Lower lobe of right lung (tissue), 2 donors: Measurements from ENCODE around the gene HEATR1. TPM values are rescaled to one million over a fixed set of nuclear protein-coding genes. Genes with fewer than 3 reads are reported as not detected.

ENCODE experiments used
- ATAC-seq, 2 donors: fragments of 200-7000 bp; cut with Tn5 transposase; one replicate each; pipeline ENCODE4 v1.9.1; 2020 to 2022; ENCODE audit warnings: mild to moderate bottlenecking in 2 of 2, moderate library complexity in 2 of 2
- DNase-seq: peaks from one replicate; pipeline ENCODE4 v3.0.0-alpha.2; 2020
- H3K27ac ChIP-seq: fragments of 200-600 bp; one replicate; pipeline ENCODE4 v1.8.0; 2022
- H3K27me3 ChIP-seq: fragments of 200-600 bp; one replicate; pipeline ENCODE4 v1.8.0; 2022; ENCODE audit warnings: low read depth
- H3K36me3 ChIP-seq: fragments of 200-600 bp; one replicate; pipeline ENCODE4 v1.8.0; 2022; ENCODE audit warnings: mild to moderate bottlenecking
- H3K4me1 ChIP-seq: fragments of 200-600 bp; one replicate; pipeline ENCODE4 v1.8.0; 2022
- H3K4me3 ChIP-seq: fragments of 200-600 bp; one replicate; pipeline ENCODE4 v1.8.0; 2022; ENCODE audit warnings: mild to moderate bottlenecking
- H3K9me3 ChIP-seq: fragments of 200-600 bp; one replicate; pipeline ENCODE4 v1.8.0; 2022
- intact Hi-C: fragments of 100-400 bp; cut with DNase I; formaldehyde crosslinking; loops from one replicate; pipeline ENCODE4 v1.11.0; 2022
- total RNA-seq: library from RNA; stranded (reverse); fragmentation: NEBNext Ultra II Directional; extraction: Animal tissue kit (Norgen Biotek cat#: 25700); gene quantifications from one replicate; pipeline ENCODE4 v1.2.1, GENCODE V29; 2021
- TF ChIP-seq, protein P1 (sequence below): fragments of 200-600 bp; IDR thresholded peaks from one replicate; pipeline ENCODE4 v1.8.0; 2022; ENCODE audit warnings: antibody characterized with exemption, mild to moderate bottlenecking
- donor health status: DM: no; HTN: yes; CAD: no; lungs with severe emphysema.

Gene HEATR1
- total RNA-seq, 1 donor from 2014 or later, result 24.4 TPM

- TF ChIP-seq, protein P1, sequence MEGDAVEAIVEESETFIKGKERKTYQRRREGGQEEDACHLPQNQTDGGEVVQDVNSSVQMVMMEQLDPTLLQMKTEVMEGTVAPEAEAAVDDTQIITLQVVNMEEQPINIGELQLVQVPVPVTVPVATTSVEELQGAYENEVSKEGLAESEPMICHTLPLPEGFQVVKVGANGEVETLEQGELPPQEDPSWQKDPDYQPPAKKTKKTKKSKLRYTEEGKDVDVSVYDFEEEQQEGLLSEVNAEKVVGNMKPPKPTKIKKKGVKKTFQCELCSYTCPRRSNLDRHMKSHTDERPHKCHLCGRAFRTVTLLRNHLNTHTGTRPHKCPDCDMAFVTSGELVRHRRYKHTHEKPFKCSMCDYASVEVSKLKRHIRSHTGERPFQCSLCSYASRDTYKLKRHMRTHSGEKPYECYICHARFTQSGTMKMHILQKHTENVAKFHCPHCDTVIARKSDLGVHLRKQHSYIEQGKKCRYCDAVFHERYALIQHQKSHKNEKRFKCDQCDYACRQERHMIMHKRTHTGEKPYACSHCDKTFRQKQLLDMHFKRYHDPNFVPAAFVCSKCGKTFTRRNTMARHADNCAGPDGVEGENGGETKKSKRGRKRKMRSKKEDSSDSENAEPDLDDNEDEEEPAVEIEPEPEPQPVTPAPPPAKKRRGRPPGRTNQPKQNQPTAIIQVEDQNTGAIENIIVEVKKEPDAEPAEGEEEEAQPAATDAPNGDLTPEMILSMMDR, result no peak
- no peaks in the 10 kb centered on the region for H3K27me3 ChIP-seq
- H3K4me1 ChIP-seq, result no peaks in the 10 kb centered on the region
- H3K4me3 ChIP-seq, result no peak overlapping the region
- ATAC-seq (no peak), DNase-seq (no peak)
- intact Hi-C loops, result no loop called here
- H3K27ac ChIP-seq, result no peak overlapping the region
- no peaks in the 10 kb centered on the region for H3K9me3 ChIP-seq
- H3K36me3 ChIP-seq, result no peaks in the 10 kb centered on the region
Measured at GRCh38 chr1:236636017-236636416, 31.7 kb upstream of the HEATR1 start.

DNA sequence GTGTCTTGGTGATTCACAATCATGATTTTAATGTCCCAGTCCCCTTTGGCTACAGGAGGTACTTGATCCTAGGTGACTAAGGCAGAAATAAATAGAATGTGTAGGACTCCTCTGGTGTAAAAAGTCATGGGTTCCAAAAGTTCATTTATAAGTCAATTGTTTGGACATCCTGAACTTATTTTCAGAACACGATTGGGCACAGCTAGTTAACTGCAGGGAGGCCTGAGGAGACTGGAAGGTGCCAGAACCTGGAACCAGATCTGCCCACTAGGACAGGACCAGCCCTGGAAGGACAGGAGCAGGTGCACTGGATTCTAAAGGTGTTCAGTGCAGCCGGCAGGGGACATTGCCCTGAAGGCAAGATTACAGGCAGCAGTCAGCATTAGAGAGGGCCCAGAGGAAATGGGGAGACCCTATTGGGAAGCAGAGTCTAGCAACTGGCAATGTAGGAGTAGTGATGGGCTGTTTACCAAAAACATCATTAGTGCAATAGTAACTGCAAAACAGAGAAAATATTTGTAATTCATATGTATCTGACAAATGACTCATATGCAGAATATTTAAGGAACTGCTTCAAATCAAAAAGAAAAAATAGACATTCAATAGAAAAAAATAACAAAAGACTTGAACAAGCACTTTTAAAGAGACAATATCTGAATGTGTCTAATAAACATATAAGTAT, 23.6 kb upstream of the HEATR1 start:
- Histone ChIP-seq H3K4me1 (no peaks in the 10 kb centered on the region), H3K27me3 (peaks cover 4% of the 10 kb centered on the region), H3K36me3 (no peaks in the 10 kb centered on the region), H3K27ac (no peak overlapping the region), H3K9me3 (no peaks in the 10 kb centered on the region), H3K4me3 (no peak overlapping the region)
- TF ChIP-seq, protein P1, result no peak
- ATAC-seq, result no peak
- DNase-seq, result no peak
- intact Hi-C loops, result no loop called here

DNA sequence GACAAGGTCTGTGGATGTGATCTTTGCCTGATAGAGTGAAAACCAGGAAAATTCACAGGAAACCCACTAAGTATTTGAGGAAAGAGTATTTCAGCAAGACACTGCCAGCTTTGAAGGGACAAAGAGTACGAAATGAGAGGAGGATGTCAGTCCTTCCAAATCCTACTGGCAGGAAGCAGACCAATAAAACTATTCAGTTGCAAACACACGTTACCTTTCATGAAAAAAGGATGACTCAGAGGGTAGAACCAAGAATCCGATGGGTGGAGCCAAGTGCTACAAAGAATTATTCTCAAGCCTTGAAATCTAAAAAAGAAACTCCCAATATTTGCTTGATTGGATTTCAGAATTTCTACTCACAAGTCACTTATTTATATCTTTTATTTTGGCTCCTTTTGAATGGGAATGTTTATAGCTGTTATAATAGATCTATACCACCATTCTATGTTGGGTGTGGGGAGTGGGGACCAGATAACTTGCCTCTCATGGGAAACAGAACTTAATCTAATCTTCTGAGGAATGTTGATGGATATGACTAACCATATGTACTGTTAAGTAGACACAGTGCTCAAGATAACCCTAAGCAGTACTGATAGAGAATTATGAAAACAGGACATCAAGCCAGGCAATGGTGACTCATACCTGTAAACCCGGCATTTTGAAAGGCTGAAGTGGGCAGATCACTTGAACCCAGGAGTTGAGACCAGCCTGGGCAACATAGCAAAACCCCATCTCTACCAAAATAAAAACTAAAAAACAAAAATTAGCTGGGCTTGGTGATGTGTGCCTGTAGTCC, 19.3 kb upstream of the HEATR1 start:
- H3K36me3 ChIP-seq, result no peaks in the 10 kb centered on the region
- no peaks in the 10 kb centered on the region for H3K4me1 ChIP-seq
- TF ChIP-seq, protein P1, result no peak
- intact Hi-C loops, result no loop called here
- H3K27me3 ChIP-seq, result peaks cover 4% of the 10 kb centered on the region
- DNase-seq, result no peak
- no peak overlapping the region for H3K27ac ChIP-seq
- H3K4me3 ChIP-seq, result no peak overlapping the region
- no peak for ATAC-seq
- no peaks in the 10 kb centered on the region for H3K9me3 ChIP-seq

DNA sequence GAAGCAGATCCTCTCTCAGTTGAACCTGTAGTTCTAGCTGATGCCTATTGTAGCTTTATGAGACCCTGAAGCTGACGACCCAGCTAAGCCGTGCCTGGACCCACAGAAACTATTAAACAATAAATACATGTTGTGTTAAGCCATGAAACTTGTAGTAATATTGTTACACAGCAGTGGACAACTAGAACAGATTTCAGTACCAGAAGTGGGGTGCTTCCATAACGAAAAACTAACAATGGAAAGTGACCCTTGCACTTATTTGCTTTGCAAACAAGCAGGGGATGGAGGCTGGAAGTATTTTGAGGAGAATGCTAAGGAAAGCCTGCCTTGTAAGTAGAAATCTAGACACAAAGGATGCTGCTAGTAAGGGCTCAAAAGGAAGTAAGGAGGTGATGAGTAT, 18.1 kb upstream of the HEATR1 start:
- Histone ChIP-seq H3K27me3 (peaks cover 4% of the 10 kb centered on the region), H3K4me1 (no peaks in the 10 kb centered on the region), H3K4me3 (no peak overlapping the region), H3K27ac (no peak overlapping the region), H3K36me3 (no peaks in the 10 kb centered on the region), H3K9me3 (no peaks in the 10 kb centered on the region)
- TF ChIP-seq, protein P1, result no peak
- DNase-seq (no peak), ATAC-seq (no peak)
- intact Hi-C loops, result no loop called here

DNA sequence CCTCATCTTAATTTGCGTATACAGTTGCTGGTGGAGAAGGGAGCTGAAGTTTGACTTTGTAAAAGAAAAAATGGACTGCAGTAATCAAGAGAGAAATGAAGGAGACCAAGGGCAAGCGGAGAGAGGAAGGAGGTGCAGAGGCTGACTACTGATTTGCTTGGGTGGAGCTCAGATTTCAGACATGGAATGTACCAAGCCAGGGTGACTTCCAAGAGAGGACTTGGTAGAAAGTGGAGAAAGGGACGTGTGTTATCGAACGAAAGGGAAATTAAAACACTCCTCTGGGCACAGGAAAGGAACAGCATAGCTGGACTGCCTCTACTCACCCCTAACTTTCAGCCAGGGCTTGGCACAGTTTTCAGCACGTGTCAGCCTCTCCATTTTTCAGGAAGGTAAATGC, 15.1 kb upstream of the HEATR1 start:
- TF ChIP-seq, protein P1, result no peak
- Histone ChIP-seq H3K36me3 (no peaks in the 10 kb centered on the region), H3K27ac (no peak overlapping the region), H3K27me3 (no peaks in the 10 kb centered on the region), H3K9me3 (no peaks in the 10 kb centered on the region), H3K4me3 (no peak overlapping the region), H3K4me1 (no peaks in the 10 kb centered on the region)
- ATAC-seq, result no peak
- DNase-seq, result no peak
- intact Hi-C loops, result no loop called here
